BJ (cell line): ENCODE measurements around the gene HNRNPC. TPM values are rescaled to one million over a fixed set of nuclear protein-coding genes. Genes with fewer than 3 reads are reported as not detected.
"Not testable (repeated sequence)": the region's sequence is repeated elsewhere in the genome, so short reads cannot be mapped to it uniquely, and the experiment has no call there.

ENCODE experiments used
- CTCF ChIA-PET: fragments of 350-600 bp; formaldehyde crosslinking; extraction: SDS; loops from one replicate; lab custom pipeline; 2021; ENCODE audit warnings: antibody characterized with exemption, inconsistent platforms; lab: Yijun Ruan, JAX
- POLR2A ChIA-PET: fragments of 300-600 bp; sonication (Branson Sonifier 250); formaldehyde crosslinking; extraction: SDS; loops from one replicate; lab custom pipeline; 2021; ENCODE audit warnings: antibody characterized with exemption; lab: Charles Lee
- DNase-seq: peaks from one replicate; pipeline ENCODE4 v3.0.0-alpha.2; 2011; ENCODE audit warnings: low read depth
- H3K27me3 ChIP-seq: 2 replicates; pipeline ENCODE4 v1.6.0; 2011; ENCODE audit warnings: low read length; ENCODE audit not compliant: control insufficient read depth, insufficient read depth
- H3K36me3 ChIP-seq: 2 replicates; pipeline ENCODE4 v1.5.1; 2011; ENCODE audit warnings: low read length; ENCODE audit not compliant: control insufficient read depth, insufficient read depth
- H3K4me3 ChIP-seq: 2 replicates; pipeline ENCODE4 v1.5.1; 2011; ENCODE audit warnings: low read depth, mild to moderate bottlenecking, control low read depth, low read length
- CTCF ChIP-seq: IDR thresholded peaks from 2 replicates; pipeline ENCODE4 v1.5.1; 2011; ENCODE audit warnings: low read depth, mild to moderate bottlenecking, control low read depth, inconsistent platforms, low read length, moderate library complexity; ENCODE audit not compliant: insufficient read depth
- polyA plus RNA-seq: library from polyadenylated mRNA; depleted of rRNA; stranded (reverse); fragments of >200 nt; gene quantifications from 2 replicates; pipeline ENCODE4 v1.2.3, GENCODE V29; 2011

HNRNPC gene
- polyA plus RNA-seq, 1 experiment, result 540 TPM

GRCh38 chr14:21227981-21228380 lies 41.3 kb downstream of the HNRNPC start:
- no peak for TF ChIP-seq CTCF
- ChIA-PET CTCF (no interaction called here), POLR2A (no interaction called here)
- Histone ChIP-seq H3K27me3 (no peaks in the 10 kb centered on the region), H3K36me3 (peaks cover 8% of the 10 kb centered on the region), H3K4me3 (no peak overlapping the region)
- DNase-seq, result no peak

- Histone ChIP-seq H3K4me3 (no peak overlapping the region), H3K36me3 (peaks cover 6% of the 10 kb centered on the region), H3K27me3 (no peaks in the 10 kb centered on the region)
- no peak for DNase-seq
- ChIA-PET CTCF (no interaction called here), POLR2A (no interaction called here)
- TF ChIP-seq CTCF, result no peak
These were observed 42.1 kb downstream of the HNRNPC start for GRCh38 chr14:21227150-21227549.

- H3K36me3 ChIP-seq, result peaks cover 6% of the 10 kb centered on the region
These were observed 42.8 kb downstream of the HNRNPC start for GRCh38 chr14:21226467-21226866.

DNA sequence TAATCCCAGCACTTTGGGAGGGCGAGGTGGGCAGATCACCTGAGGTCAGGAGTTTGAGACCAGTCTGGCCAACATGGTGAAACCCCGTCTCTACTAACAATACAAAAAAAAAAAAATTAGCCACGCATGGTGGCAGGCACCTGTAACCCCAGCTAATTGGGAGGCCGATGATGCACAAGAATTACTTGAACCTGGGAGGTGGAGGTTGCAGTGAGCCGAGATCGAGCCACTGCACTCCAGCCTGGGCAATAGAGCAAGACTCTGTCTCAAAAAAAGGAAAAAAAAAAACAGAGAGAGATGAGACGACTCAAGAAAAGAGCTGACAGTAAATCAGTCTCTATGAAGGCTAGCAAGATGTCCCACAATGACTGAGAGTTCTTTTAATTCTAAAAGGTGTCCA lies 44.1 kb downstream of the HNRNPC start:
- POLR2A ChIA-PET, H3K27me3 ChIP-seq, DNase-seq, H3K36me3 ChIP-seq, CTCF ChIA-PET, H3K4me3 ChIP-seq: not testable (repeated sequence)

More at GRCh38 chr14:21226467-21226866, 42.8 kb downstream of the HNRNPC start:
- Histone ChIP-seq H3K4me3 (no peak overlapping the region), H3K27me3 (no peaks in the 10 kb centered on the region)
- no peak for DNase-seq
- no peak for TF ChIP-seq CTCF
- CTCF ChIA-PET, result no interaction called here
- POLR2A ChIA-PET, result no interaction called here

GRCh38 chr14:21220874-21221477 lies 48.3 kb downstream of the HNRNPC start:
- no peak for TF ChIP-seq CTCF
- H3K4me3 ChIP-seq, result no peak overlapping the region
- no peak for DNase-seq
- peaks cover 1% of the 10 kb centered on the region for H3K36me3 ChIP-seq
- H3K27me3 ChIP-seq, result no peaks in the 10 kb centered on the region
- ChIA-PET POLR2A (no interaction called here), CTCF (interaction anchor here (0.6 to 1.3 kb wide), 2 partner anchors 11 to 612 kb away, joined by 3 read pairs; no protein-coding TSS in a partner anchor)

GRCh38 chr14:21219561-21220111 lies 49.6 kb downstream of the HNRNPC start:
- no peak for DNase-seq
- POLR2A ChIA-PET, result no interaction called here
- no peaks in the 10 kb centered on the region; the same call in 1 of the 2 replicates for H3K36me3 ChIP-seq
- H3K27me3 ChIP-seq, result no peaks in the 10 kb centered on the region
- CTCF ChIA-PET, result interaction anchor here (1.3 kb wide), 1 partner anchor 12 kb away, joined by 3 read pairs; no protein-coding TSS in a partner anchor
- H3K4me3 ChIP-seq, result no peak overlapping the region
- no peak for TF ChIP-seq CTCF
